ENCODE results near the gene KLF3. TPM values are rescaled to one million over a fixed set of nuclear protein-coding genes. Genes with fewer than 3 reads are reported as not detected.

Gene KLF3
- total and polyA plus RNA-seq, 7 donors, result 29.2 to 64.0 (median 38.7) TPM

DNA sequence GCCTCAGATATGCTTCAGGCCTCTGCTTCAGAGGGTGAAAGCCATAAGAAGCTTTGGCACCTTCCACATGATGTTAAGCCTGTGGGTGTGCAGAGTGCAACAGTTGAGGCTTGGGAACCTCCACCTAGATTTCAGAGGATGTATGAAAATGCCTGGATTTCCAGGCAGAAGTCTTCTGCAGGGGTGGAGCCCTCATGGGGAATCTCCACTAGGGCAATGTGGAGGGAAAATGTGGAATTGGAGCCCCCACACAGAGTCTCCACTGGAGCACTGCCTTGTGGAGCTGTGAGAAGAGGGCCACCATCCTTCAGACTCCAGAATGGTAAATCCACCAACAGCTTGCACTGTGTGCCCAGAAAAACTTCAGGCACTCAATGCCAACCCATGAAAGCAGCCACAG lies 83.6 kb downstream of the KLF3 start:
- Histone ChIP-seq H3K4me3 (no peak overlapping the region), H3K27me3 (no peaks in the 10 kb centered on the region), H3K9me3 (peaks cover 0 to 5% (median 0%) of the 10 kb centered on the region in 4 donors), H3K27ac (no peak overlapping the region), H3K36me3 (no peaks in the 10 kb centered on the region), H3K4me1 (peaks cover 0 to 11% (median 4%) of the 10 kb centered on the region in 4 donors)
- no peak for TF ChIP-seq POLR2A (IDR thresholded peaks at IDR 0.05)
- TF ChIP-seq, protein P1, sequence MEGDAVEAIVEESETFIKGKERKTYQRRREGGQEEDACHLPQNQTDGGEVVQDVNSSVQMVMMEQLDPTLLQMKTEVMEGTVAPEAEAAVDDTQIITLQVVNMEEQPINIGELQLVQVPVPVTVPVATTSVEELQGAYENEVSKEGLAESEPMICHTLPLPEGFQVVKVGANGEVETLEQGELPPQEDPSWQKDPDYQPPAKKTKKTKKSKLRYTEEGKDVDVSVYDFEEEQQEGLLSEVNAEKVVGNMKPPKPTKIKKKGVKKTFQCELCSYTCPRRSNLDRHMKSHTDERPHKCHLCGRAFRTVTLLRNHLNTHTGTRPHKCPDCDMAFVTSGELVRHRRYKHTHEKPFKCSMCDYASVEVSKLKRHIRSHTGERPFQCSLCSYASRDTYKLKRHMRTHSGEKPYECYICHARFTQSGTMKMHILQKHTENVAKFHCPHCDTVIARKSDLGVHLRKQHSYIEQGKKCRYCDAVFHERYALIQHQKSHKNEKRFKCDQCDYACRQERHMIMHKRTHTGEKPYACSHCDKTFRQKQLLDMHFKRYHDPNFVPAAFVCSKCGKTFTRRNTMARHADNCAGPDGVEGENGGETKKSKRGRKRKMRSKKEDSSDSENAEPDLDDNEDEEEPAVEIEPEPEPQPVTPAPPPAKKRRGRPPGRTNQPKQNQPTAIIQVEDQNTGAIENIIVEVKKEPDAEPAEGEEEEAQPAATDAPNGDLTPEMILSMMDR (IDR thresholded peaks at IDR 0.05), result no peak
- no peak for TF ChIP-seq POLR2AphosphoS5 (IDR thresholded peaks at IDR 0.05)
- TF ChIP-seq EP300 (IDR thresholded peaks at IDR 0.05), result no peak
- DNase-seq, result no peak
- intact Hi-C loops (cut with DNase I), result no loop called here

DNA sequence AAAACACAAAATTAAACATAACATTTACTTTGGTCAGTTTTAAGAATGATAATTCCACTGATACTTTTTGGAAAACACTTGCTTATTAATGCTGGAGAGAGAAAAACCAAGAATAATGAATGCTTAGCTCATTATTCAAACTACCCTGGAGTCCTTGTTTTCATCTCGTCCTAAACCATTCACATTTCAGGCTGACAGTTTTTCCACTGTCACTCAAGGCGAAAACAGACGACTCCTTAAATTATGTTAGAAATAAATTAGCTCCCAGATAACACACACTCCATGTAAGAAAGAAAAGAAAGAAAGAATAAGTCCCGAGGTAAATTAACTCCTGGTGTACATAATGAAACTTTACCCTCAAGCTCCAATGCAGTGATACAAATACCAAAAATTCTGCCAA lies 85.3 kb downstream of the KLF3 start:
- 83 to 92% methylated on average over 4 of the region's 4 CpGs for WGBS, 2 donors
- Histone ChIP-seq H3K4me3 (no peak overlapping the region), H3K27ac (no peak overlapping the region), H3K36me3 (no peaks in the 10 kb centered on the region), H3K4me1 (peaks cover 0 to 19% (median 13%) of the 10 kb centered on the region in 4 donors), H3K27me3 (no peaks in the 10 kb centered on the region), H3K9me3 (peaks cover 0 to 5% (median 0%) of the 10 kb centered on the region in 4 donors)
- intact Hi-C loops (cut with DNase I), result no loop called here
- DNase-seq, result no peak
- TF ChIP-seq EP300 (IDR thresholded peaks at IDR 0.05), result no peak
- TF ChIP-seq, protein P1 (IDR thresholded peaks at IDR 0.05), result no peak
- TF ChIP-seq POLR2A (IDR thresholded peaks at IDR 0.05), result no peak
- no peak for TF ChIP-seq POLR2AphosphoS5 (IDR thresholded peaks at IDR 0.05)

Other genes with a start within 250 kb of the KLF3 start
- under 1 TPM in 3 of 4 donors, not detected in 1; under 0.01 to 0.27 (median 0.16) TPM for gene TLR10, start 118.8 kb downstream of the KLF3 start, total RNA-seq
- gene TLR10, start 118.8 kb downstream of the KLF3 start, polyA plus RNA-seq, result 1 to 10 TPM in 1 of 3 donors, under 1 TPM in 1, not detected in 1; under 0.01 to 6.8 TPM
- 10 to 100 TPM in 3 of 4 donors, 1 to 10 TPM in 1; 8.7 to 15.7 (median 13.0) TPM for gene TLR1, start 140.6 kb downstream of the KLF3 start, total RNA-seq
- 1 to 10 TPM; 1.8 to 6.5 (median 2.8) TPM for gene TLR1, start 140.6 kb downstream of the KLF3 start, polyA plus RNA-seq
- gene TLR6, start 192.6 kb downstream of the KLF3 start, total RNA-seq, result 1 to 10 TPM; 1.5 to 4.1 (median 2.9) TPM
- gene TLR6, start 192.6 kb downstream of the KLF3 start, polyA plus RNA-seq, result 1 to 10 TPM in 1 of 3 donors, under 1 TPM in 2; 0.60 to 3.2 (median 0.92) TPM
- 100 to 1,000 TPM; 120 to 189 (median 134) TPM for gene FAM114A1, start 203.6 kb downstream of the KLF3 start, total RNA-seq
- 10 to 100 TPM; 24.7 to 49.5 (median 46.2) TPM for gene FAM114A1, start 203.6 kb downstream of the KLF3 start, polyA plus RNA-seq

All from sigmoid colon (tissue), 7 donors.